SU-DHL-6 (cell line): ENCODE data around the gene EBF3.

Experiments
- H2AFZ ChIP-seq: fragments of 200-600 bp; sonication (generic); 2 replicates; pipeline ENCODE4 v1.6.1; 2014; ENCODE audit warnings: low read depth, mild to moderate bottlenecking, moderate library complexity, mixed read lengths, antibody characterized with exemption, low read length; ENCODE audit not compliant: severe bottlenecking
- H3F3A ChIP-seq: fragments of 200-600 bp; shearing (Covaris generic); 2 replicates; pipeline ENCODE4 v1.6.0; 2016; ENCODE audit warnings: antibody characterized with exemption, mild to moderate bottlenecking; ENCODE audit not compliant: insufficient read depth
- H3K27ac ChIP-seq: fragments of 200-600 bp; sonication (generic); 2 replicates; pipeline ENCODE4 v1.5.1; 2016; ENCODE audit warnings: low read depth, mild to moderate bottlenecking, low read length, moderate library complexity, mixed read lengths
- H3K27me3 ChIP-seq: fragments of 200-600 bp; sonication (generic), shearing (Covaris generic); 2 replicates; pipeline ENCODE4 v1.6.0; 2014; ENCODE audit warnings: mild to moderate bottlenecking, low read length
- H3K36me3 ChIP-seq: fragments of 200-600 bp; sonication (generic); 2 replicates; pipeline ENCODE4 v1.6.1; 2014; ENCODE audit warnings: mild to moderate bottlenecking, low read length, mixed read lengths
- H3K4me2 ChIP-seq: fragments of 300-600, 200-600 bp; shearing (Covaris generic), sonication (generic); 2 replicates; pipeline ENCODE4 v1.6.0; 2014; ENCODE audit warnings: low read length, low read depth, mild to moderate bottlenecking; ENCODE audit not compliant: poor library complexity, severe bottlenecking
- H3K4me3 ChIP-seq: fragments of 200-600 bp; sonication (generic); 2 replicates; pipeline ENCODE4 v1.5.1; 2014; ENCODE audit warnings: antibody characterized with exemption, low read length, mild to moderate bottlenecking, mixed read lengths; ENCODE audit not compliant: insufficient read depth, poor library complexity, severe bottlenecking
- H3K79me2 ChIP-seq: fragments of 200-600 bp; sonication (generic); 2 replicates; pipeline ENCODE4 v1.6.1; 2014; ENCODE audit warnings: mild to moderate bottlenecking, low read length, moderate library complexity; ENCODE audit not compliant: insufficient read depth
- H3K9ac ChIP-seq: fragments of 200-600 bp; sonication (generic); 2 replicates; pipeline ENCODE4 v1.7.0; 2014; ENCODE audit warnings: mild to moderate bottlenecking, low read length
- H3K9me2 ChIP-seq: fragments of 200-600 bp; sonication (generic); replicated peaks from 2 replicates; pipeline ENCODE4 v1.6.1; 2014; ENCODE audit warnings: low read length; ENCODE audit not compliant: insufficient read depth
- H3K9me3 ChIP-seq: fragments of 200-600 bp; sonication (generic); 2 replicates; pipeline ENCODE4 v1.6.1; 2014; ENCODE audit warnings: low read length, mixed read lengths; ENCODE audit not compliant: insufficient read depth
- H4K20me1 ChIP-seq: fragments of 200-600 bp; sonication (generic); 2 replicates; pipeline ENCODE4 v1.6.1; 2014; ENCODE audit warnings: low read depth, mild to moderate bottlenecking, antibody characterized with exemption, low read length, moderate library complexity, mixed read lengths
- EZH2phosphoT487 ChIP-seq: fragments of 200-600 bp; sonication (generic), shearing (Covaris generic); conservative IDR thresholded peaks from 2 replicates; pipeline ENCODE4 v1.6.1; 2018; ENCODE audit warnings: mild to moderate bottlenecking, antibody characterized with exemption, low read length, moderate library complexity, mixed read lengths
- TF ChIP-seq, protein P1 (sequence below): fragments of 200-600 bp; sonication (generic); IDR thresholded peaks from one replicate; pipeline ENCODE4 v1.5.1; 2017; ENCODE audit warnings: antibody characterized with exemption, mild to moderate bottlenecking, low read length, moderate library complexity; ENCODE audit not compliant: insufficient read depth, poor library complexity, severe bottlenecking

Gene EBF3

DNA sequence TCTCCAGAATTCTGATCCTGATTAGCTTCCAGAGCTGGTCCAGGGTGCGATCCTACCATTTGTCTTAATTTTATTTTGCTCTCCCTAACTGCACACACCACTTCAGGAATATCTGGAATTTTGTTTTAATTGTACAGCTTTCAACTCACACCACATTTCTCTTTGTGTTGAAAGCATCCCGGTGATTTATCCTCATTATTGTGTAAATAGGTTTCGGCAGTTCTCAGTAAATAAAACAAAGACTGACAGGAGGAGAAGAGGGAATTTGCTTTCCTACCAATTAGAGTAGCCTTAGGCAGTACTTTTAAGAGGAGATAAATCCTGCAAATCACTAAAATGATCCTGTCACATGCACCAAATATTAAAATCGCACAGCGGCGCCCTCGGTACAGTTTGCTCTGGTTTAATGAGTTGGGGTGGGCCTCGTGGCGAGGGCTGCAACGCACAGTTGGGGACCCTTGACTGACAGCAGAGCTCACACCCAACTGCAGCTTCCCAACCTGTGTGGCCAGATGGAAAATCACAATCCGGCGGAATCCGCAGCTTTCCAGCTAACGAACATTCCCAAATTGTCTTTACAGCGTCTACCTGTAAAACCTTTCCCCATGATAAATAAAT lies 62.6 kb downstream of the EBF3 start:
- Histone ChIP-seq H3K9me2 (no peaks in the 10 kb centered on the region), H3K9ac (no peak overlapping the region), H4K20me1 (no peaks in the 10 kb centered on the region), H3F3A (no peaks in the 10 kb centered on the region), H3K4me3 (no peak overlapping the region), H3K27me3 (no peaks in the 10 kb centered on the region), H3K36me3 (no peaks in the 10 kb centered on the region), H3K9me3 (no peaks in the 10 kb centered on the region), H3K79me2 (no peaks in the 10 kb centered on the region), H3K4me2 (no peak overlapping the region), H2AFZ (no peak overlapping the region), H3K27ac (no peak overlapping the region)
- no peak for TF ChIP-seq EZH2phosphoT487
- TF ChIP-seq, protein P1, sequence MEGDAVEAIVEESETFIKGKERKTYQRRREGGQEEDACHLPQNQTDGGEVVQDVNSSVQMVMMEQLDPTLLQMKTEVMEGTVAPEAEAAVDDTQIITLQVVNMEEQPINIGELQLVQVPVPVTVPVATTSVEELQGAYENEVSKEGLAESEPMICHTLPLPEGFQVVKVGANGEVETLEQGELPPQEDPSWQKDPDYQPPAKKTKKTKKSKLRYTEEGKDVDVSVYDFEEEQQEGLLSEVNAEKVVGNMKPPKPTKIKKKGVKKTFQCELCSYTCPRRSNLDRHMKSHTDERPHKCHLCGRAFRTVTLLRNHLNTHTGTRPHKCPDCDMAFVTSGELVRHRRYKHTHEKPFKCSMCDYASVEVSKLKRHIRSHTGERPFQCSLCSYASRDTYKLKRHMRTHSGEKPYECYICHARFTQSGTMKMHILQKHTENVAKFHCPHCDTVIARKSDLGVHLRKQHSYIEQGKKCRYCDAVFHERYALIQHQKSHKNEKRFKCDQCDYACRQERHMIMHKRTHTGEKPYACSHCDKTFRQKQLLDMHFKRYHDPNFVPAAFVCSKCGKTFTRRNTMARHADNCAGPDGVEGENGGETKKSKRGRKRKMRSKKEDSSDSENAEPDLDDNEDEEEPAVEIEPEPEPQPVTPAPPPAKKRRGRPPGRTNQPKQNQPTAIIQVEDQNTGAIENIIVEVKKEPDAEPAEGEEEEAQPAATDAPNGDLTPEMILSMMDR: no peak

DNA sequence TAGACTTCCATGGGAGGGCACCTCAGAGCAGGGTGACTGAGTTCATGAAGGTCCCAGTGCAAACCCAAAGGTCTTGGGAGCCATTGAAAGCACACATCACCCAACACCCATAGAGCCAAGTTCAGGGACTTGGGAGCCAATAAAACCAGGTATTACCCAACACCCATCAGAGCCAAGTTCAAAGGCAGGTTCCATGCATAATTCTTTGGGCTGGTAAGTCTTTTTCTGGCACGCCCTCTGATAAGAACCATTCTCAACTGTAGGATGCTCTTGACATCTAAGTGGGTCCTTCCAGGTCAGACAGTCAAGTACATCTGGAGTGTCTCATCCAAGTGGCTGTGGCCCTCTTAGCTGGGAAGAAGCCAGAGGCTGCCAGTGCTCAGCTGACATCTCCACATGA lies 63.2 kb downstream of the EBF3 start:
- TF ChIP-seq EZH2phosphoT487: no peak
- TF ChIP-seq, protein P1: no peak
- Histone ChIP-seq H3K27ac (no peak overlapping the region), H3K27me3 (no peaks in the 10 kb centered on the region), H4K20me1 (no peaks in the 10 kb centered on the region), H2AFZ (no peak overlapping the region), H3K9me2 (no peaks in the 10 kb centered on the region), H3K36me3 (no peaks in the 10 kb centered on the region), H3F3A (no peaks in the 10 kb centered on the region), H3K4me2 (no peak overlapping the region), H3K9me3 (no peaks in the 10 kb centered on the region), H3K9ac (no peak overlapping the region), H3K4me3 (no peak overlapping the region), H3K79me2 (no peaks in the 10 kb centered on the region)

DNA sequence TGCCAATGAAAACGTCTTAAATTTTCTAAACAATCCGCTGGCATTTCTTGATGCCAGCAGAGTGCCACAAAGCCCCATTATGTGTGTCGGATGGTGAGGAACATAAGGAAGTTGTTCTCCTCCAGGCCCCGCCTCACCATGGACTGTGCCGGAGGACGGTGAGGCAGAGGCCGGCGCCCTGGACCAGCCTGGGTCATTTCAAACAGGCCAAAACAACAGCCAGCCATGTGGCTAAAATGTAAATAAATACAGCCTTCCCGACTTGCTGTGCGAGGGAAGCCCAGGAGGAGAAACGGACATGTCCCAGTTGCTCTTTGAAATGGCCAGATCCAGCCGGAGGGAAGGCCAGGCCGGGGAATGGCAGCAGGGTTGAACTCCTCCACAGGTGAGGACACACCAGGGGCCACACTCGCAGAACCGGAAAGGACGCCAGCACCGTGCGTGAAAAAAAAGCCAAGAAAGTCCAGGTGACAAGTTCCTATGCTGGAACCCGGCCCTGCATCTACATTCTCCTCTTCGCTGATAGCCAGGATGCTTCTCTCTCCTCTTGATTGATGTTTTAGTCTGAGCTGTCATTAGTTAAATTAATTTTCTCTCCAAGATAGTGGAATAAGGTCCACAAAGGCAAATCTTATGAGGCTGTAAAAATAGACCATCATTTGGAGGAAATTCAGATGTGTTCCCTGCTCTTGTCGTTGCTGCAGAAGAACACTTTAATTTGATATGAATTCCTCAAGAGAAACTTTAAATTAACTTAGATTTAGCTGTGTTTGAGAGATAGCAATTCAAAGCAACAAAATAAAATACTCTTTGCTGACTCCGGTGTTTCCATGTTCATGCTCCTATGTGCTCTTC lies 64.6 kb downstream of the EBF3 start:
- H2AFZ ChIP-seq: no peak overlapping the region

More for the DNA sequence above, 64.6 kb downstream of the EBF3 start:
- H3K79me2 ChIP-seq: no peaks in the 10 kb centered on the region
- H3K36me3 ChIP-seq: no peaks in the 10 kb centered on the region
- H3K9me3 ChIP-seq: no peaks in the 10 kb centered on the region
- H3K4me3 ChIP-seq: no peak overlapping the region
- H3K9ac ChIP-seq: no peak overlapping the region
- no peak for TF ChIP-seq EZH2phosphoT487
- TF ChIP-seq, protein P1: no peak
- no peak overlapping the region for H3K27ac ChIP-seq
- H3K4me2 ChIP-seq: no peak overlapping the region
- no peaks in the 10 kb centered on the region for H3K9me2 ChIP-seq
- H3K27me3 ChIP-seq: no peaks in the 10 kb centered on the region
- no peaks in the 10 kb centered on the region for H3F3A ChIP-seq
- H4K20me1 ChIP-seq: no peaks in the 10 kb centered on the region
